H1 (cell line): ENCODE results near the gene CELF5. TPM values are rescaled to one million over a fixed set of nuclear protein-coding genes. Genes with fewer than 3 reads are reported as not detected.

Experiments used
- CTCF ChIA-PET: fragments of 300-600 bp; sonication (Branson Sonifier 250); formaldehyde crosslinking; loops from one replicate; lab custom pipeline; 2021; ENCODE audit not compliant: partially characterized antibody; lab: Charles Lee
- POLR2A ChIA-PET: fragments of 300-600 bp; sonication (Branson Sonifier 250); formaldehyde crosslinking; loops from one replicate; lab custom pipeline; 2021; ENCODE audit warnings: inconsistent platforms; ENCODE audit not compliant: partially characterized antibody; lab: Charles Lee
- DNase-seq, 2 experiments: peaks; one replicate each; pipeline versions ENCODE4 v3.0.0 to v3.0.0-alpha.2; 2010 to 2022; ENCODE audit warnings: low spot score in 2 of 2, low read depth in 1 of 2, mixed read lengths in 1 of 2
- FAIRE-seq: peaks from 2 replicates; lab custom pipeline; 2011; peaks lifted over from hg19 to GRCh38; lab: Jason Lieb, UNC
- H2AFZ ChIP-seq: 2 replicates; pipeline ENCODE4 v1.8.1; 2012; ENCODE audit warnings: low read length, inconsistent platforms
- H2AK5ac ChIP-seq: 2 replicates; pipeline ENCODE4 v1.6.1; 2013; ENCODE audit warnings: low read depth, low read length
- H2BK120ac ChIP-seq: replicated peaks from 2 replicates; pipeline ENCODE3; 2013; ENCODE audit warnings: low read depth, low read length, inconsistent platforms
- H2BK12ac ChIP-seq: 2 replicates; pipeline ENCODE4 v1.6.1; 2013; ENCODE audit warnings: low read depth, low read length
- H2BK15ac ChIP-seq: 2 replicates; pipeline ENCODE4 v1.6.1; 2013; ENCODE audit warnings: low read length
- H2BK20ac ChIP-seq: 2 replicates; pipeline ENCODE4 v1.6.1; 2013; ENCODE audit warnings: low read length
- H2BK5ac ChIP-seq: 2 replicates; pipeline ENCODE4 v1.6.1; 2013; ENCODE audit warnings: low read depth, low read length
- H3K14ac ChIP-seq: 2 replicates; pipeline ENCODE4 v1.6.1; 2013; ENCODE audit warnings: inconsistent platforms; ENCODE audit not compliant: insufficient read length
- H3K18ac ChIP-seq: 2 replicates; pipeline ENCODE4 v1.6.1; 2013; ENCODE audit warnings: low read length; ENCODE audit errors: extremely low read depth
- H3K23ac ChIP-seq: 2 replicates; pipeline ENCODE4 v1.6.1; 2013; ENCODE audit warnings: inconsistent platforms; ENCODE audit not compliant: insufficient read length
- H3K23me2 ChIP-seq: 2 replicates; pipeline ENCODE4 v1.6.1; 2013; ENCODE audit warnings: low read depth, low read length
- H3K27ac ChIP-seq: 2 replicates; pipeline ENCODE4 v1.6.1; 2011; ENCODE audit warnings: low read depth, low read length, inconsistent platforms
- H3K27me3 ChIP-seq, 4 experiments: replicated peaks in 1 of 4; 1 replicate in 1 of 4; 2 replicates in 3 of 4; pipeline versions ENCODE4 v1.6.1 to v1.8.1; 2011 to 2013; ENCODE audit warnings: low read length in 3 of 4, mild to moderate bottlenecking in 3 of 4, inconsistent platforms in 2 of 4, mixed read lengths in 2 of 4, moderate library complexity in 1 of 4; ENCODE audit not compliant: control insufficient read depth in 3 of 4, insufficient read depth in 3 of 4; ENCODE audit errors: extremely low read depth in 1 of 4
- H3K36me3 ChIP-seq, 4 experiments: 2 replicates each; pipeline versions ENCODE4 v1.6.1 to v1.8.1; 2011 to 2013; ENCODE audit warnings: mild to moderate bottlenecking in 4 of 4, low read length in 3 of 4, moderate library complexity in 2 of 4, control low read depth in 1 of 4, inconsistent platforms in 1 of 4; ENCODE audit not compliant: insufficient read depth in 4 of 4, control insufficient read depth in 2 of 4
- H3K4ac ChIP-seq: replicated peaks from 2 replicates; pipeline ENCODE3; 2013; ENCODE audit warnings: low read length, low read depth, mixed read lengths, inconsistent platforms; ENCODE audit not compliant: insufficient read length
- H3K4me1 ChIP-seq, 4 experiments: replicated peaks in 1 of 4; 1 replicate in 1 of 4; 2 replicates in 3 of 4; pipeline versions ENCODE4 v1.6.1 to v1.8.1; 2011 to 2013; ENCODE audit warnings: low read length in 3 of 4, inconsistent platforms in 2 of 4, mixed read lengths in 1 of 4; ENCODE audit not compliant: insufficient read depth in 4 of 4, control insufficient read depth in 3 of 4
- H3K4me2 ChIP-seq, 2 experiments: 2 replicates each; pipeline versions ENCODE4 v1.6.1 to v1.8.1; 2011 to 2013; ENCODE audit warnings: low read depth in 2 of 2, low read length in 2 of 2, control low read depth in 1 of 2, inconsistent platforms in 1 of 2, mild to moderate bottlenecking in 1 of 2; ENCODE audit not compliant: insufficient read depth in 1 of 2
- H3K4me3 ChIP-seq, 4 experiments: fragments of 200-600, 300-600 bp in 1 of 4; sonication (generic), shearing (Covaris generic), sonication (Bioruptor Twin) in 1 of 4; 2 replicates each; pipeline versions ENCODE4 v1.5.1 to v1.8.1; 2011 to 2016; ENCODE audit warnings: low read length in 4 of 4, low read depth in 3 of 4, control low read depth in 2 of 4, inconsistent platforms in 2 of 4, mild to moderate bottlenecking in 2 of 4, mixed read lengths in 1 of 4, moderate library complexity in 1 of 4; ENCODE audit not compliant: insufficient read depth in 2 of 4; ENCODE audit errors: extremely low read depth in 1 of 4
- H3K56ac ChIP-seq: replicated peaks from 2 replicates; pipeline ENCODE3; 2013; ENCODE audit warnings: low read depth, mild to moderate bottlenecking, mixed read lengths, low read length, inconsistent platforms; ENCODE audit not compliant: insufficient read length
- H3K79me1 ChIP-seq: 2 replicates; pipeline ENCODE4 v1.6.1; 2013; ENCODE audit warnings: low read depth, low read length, control low read depth
- H3K79me2 ChIP-seq, 2 experiments: 2 replicates each; pipeline versions ENCODE4 v1.6.1 to v1.8.1; 2012 to 2013; ENCODE audit warnings: low read length in 2 of 2, mild to moderate bottlenecking in 2 of 2, inconsistent platforms in 1 of 2; ENCODE audit not compliant: insufficient read depth in 2 of 2, control insufficient read depth in 1 of 2
- H3K9ac ChIP-seq, 4 experiments: replicated peaks in 1 of 4; 1 replicate in 1 of 4; 2 replicates in 3 of 4; pipeline versions ENCODE4 v1.6.1 to v1.8.1; 2011 to 2013; ENCODE audit warnings: low read depth in 3 of 4, low read length in 3 of 4, control low read depth in 2 of 4, mild to moderate bottlenecking in 2 of 4, moderate library complexity in 2 of 4, inconsistent platforms in 1 of 4; ENCODE audit errors: extremely low read depth in 1 of 4
- H3K9me3 ChIP-seq, 2 experiments: 2 replicates each; pipeline versions ENCODE4 v1.6.1 to v1.8.1; 2012 to 2013; ENCODE audit warnings: mild to moderate bottlenecking in 2 of 2, moderate library complexity in 2 of 2, control low read depth in 1 of 2, inconsistent platforms in 1 of 2, low read depth in 1 of 2, low read length in 1 of 2, mixed read lengths in 1 of 2; ENCODE audit not compliant: insufficient read depth in 2 of 2
- H4K20me1 ChIP-seq, 2 experiments: replicated peaks in 1 of 2; 2 replicates each; pipeline versions ENCODE3 to v1.8.1; 2011 to 2013; ENCODE audit warnings: inconsistent platforms in 2 of 2, low read length in 2 of 2, mild to moderate bottlenecking in 1 of 2; ENCODE audit not compliant: insufficient read depth in 2 of 2, control insufficient read depth in 1 of 2
- H4K5ac ChIP-seq: 2 replicates; pipeline ENCODE4 v1.6.1; 2013; ENCODE audit warnings: low read length, low read depth, mixed read lengths, inconsistent platforms; ENCODE audit not compliant: insufficient read length
- H4K8ac ChIP-seq: 2 replicates; pipeline ENCODE4 v1.8.0; 2013; ENCODE audit warnings: mild to moderate bottlenecking, moderate library complexity, low read length, inconsistent platforms; ENCODE audit not compliant: insufficient read depth; ENCODE audit errors: extremely low read depth
- H4K91ac ChIP-seq: replicated peaks from 2 replicates; pipeline ENCODE3; 2013; ENCODE audit warnings: low read length, mixed read lengths, inconsistent platforms; ENCODE audit not compliant: insufficient read length
- CBX5 ChIP-seq: fragments of 300-800, 300-1000 bp; sonication (generic); IDR thresholded peaks from 2 replicates; pipeline ENCODE4 v1.7.1; 2016; ENCODE audit warnings: antibody characterized with exemption, low read length, low read depth
- EGR1 ChIP-seq: IDR thresholded peaks from 2 replicates; pipeline ENCODE4 v1.6.1; 2011; ENCODE audit warnings: low read depth, low read length, borderline replicate concordance
- FOSL1 ChIP-seq: IDR thresholded peaks from 2 replicates; pipeline ENCODE4 v1.6.1; 2011; ENCODE audit warnings: mild to moderate bottlenecking, low read depth, low read length, moderate library complexity; ENCODE audit not compliant: insufficient read depth
- POLR2AphosphoS5 ChIP-seq: IDR thresholded peaks from 2 replicates; pipeline ENCODE4 v1.6.1; 2011; ENCODE audit warnings: low read depth, low read length
- RAD21 ChIP-seq, 2 experiments: IDR thresholded peaks in 1 of 2; conservative IDR thresholded peaks in 1 of 2; 2 replicates each; pipeline ENCODE4 v1.6.1; 2011; ENCODE audit warnings: low read depth in 2 of 2, low read length in 2 of 2, improper control_type of control experiment in 1 of 2, inconsistent platforms in 1 of 2, mild to moderate bottlenecking in 1 of 2, moderate library complexity in 1 of 2
- SIN3A ChIP-seq, 2 experiments: IDR thresholded peaks in 1 of 2; conservative IDR thresholded peaks in 1 of 2; 2 replicates each; pipeline ENCODE4 v1.6.1; 2011 to 2012; ENCODE audit warnings: low read length in 2 of 2, improper control_type of control experiment in 1 of 2, low read depth in 1 of 2, mild to moderate bottlenecking in 1 of 2
- SP1 ChIP-seq: IDR thresholded peaks from 2 replicates; pipeline ENCODE4 v1.6.1; 2011; ENCODE audit warnings: low read depth, low read length
- SP4 ChIP-seq: IDR thresholded peaks from 2 replicates; pipeline ENCODE4 v1.6.1; 2012; ENCODE audit warnings: low read length, inconsistent platforms
- SRF ChIP-seq: IDR thresholded peaks from 2 replicates; pipeline ENCODE4 v1.6.1; 2011; ENCODE audit warnings: mild to moderate bottlenecking, low read depth, low read length, moderate library complexity
- WGBS, 2 experiments: shearing (Covaris generic) in 1 of 2; methylation state at CpG; one replicate each; pipeline versions ENCODE4 v1.1.6 to v1.1.7; 2013 to 2015; ENCODE audit warnings: low lambda C conversion rate in 2 of 2, mixed read lengths in 2 of 2, inconsistent platforms in 1 of 2, low coverage in 1 of 2, missing lambda C conversion rate in 1 of 2; ENCODE audit not compliant: insufficient replicate concordance in 2 of 2, insufficient coverage in 1 of 2, insufficient read length in 1 of 2; ENCODE audit errors: extremely low coverage in 1 of 2, missing lambda C conversion rate in 1 of 2; 5-methylcytosine and 5-hydroxymethylcytosine counted together
- polyA plus RNA-seq, 7 experiments: library from polyadenylated mRNA; depleted of rRNA in 3 of 7; stranded (reverse) in 5 of 7; unstranded in 2 of 7; fragments of >200 nt in 5 of 7; fragments of 200-250 nt in 2 of 7; gene quantifications; 1 replicate in 5 of 7; 2 replicates in 1 of 7; 4 replicates in 1 of 7; pipeline versions ENCODE4 v1.2.1 to v1.2.3, GENCODE V29; 2011 to 2013; ENCODE audit warnings: missing spikeins in 2 of 7, mixed read lengths in 2 of 7
- total RNA-seq: library from RNA; stranded (reverse); fragmentation: NEBNext Ultra II Directional; extraction: Animal tissue kit (Norgen Biotek cat#: 25700); gene quantifications from 2 replicates; pipeline ENCODE4 v1.2.1, GENCODE V29; 2021
- TF ChIP-seq, protein P1 (sequence below), 3 experiments: IDR thresholded peaks; 1 replicate in 2 of 3; 2 replicates in 1 of 3; pipeline versions ENCODE4 v1.5.1 to v1.6.1; 2011; ENCODE audit warnings: low read length in 3 of 3, mild to moderate bottlenecking in 3 of 3, inconsistent platforms in 2 of 3, low read depth in 1 of 3, moderate library complexity in 1 of 3; ENCODE audit not compliant: insufficient read depth in 1 of 3; ENCODE audit errors: control extremely low read depth in 1 of 3
- TF ChIP-seq, protein P2 (sequence below): IDR thresholded peaks from 2 replicates; pipeline ENCODE4 v1.6.1; 2012; ENCODE audit warnings: inconsistent platforms

CELF5 gene
- total and polyA plus RNA-seq, 2 of the 8 experiments (the other 6 are each of a cell fraction or from before 2014, with no cell fraction given): 9.8 to 15.0 TPM

DNA sequence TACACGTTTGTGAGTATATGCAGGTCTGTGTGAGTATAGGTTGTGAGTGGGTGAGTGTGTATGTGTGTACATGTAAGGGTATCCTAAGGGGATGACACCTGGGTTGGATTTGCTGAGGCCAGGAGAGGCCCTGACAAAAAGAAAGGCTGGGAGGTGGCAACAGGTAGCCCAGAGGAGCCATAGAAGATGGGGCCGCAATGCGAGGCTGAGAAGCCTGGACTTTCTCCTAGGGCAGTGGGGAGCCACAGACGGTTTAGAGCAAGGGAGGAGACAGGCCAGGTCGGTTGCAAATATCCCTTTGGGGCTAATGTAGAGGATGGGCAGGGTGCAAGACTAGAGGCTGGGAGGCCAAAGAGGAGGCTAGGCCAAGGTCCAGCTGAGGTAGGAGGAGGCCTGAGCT is 54.3 kb downstream of the CELF5 start:
- H3K36me3 ChIP-seq: peaks cover 0 to 3% (median 0%) of the 10 kb centered on the region in 4 experiments; a peak in 1 of 8 replicates
- H4K91ac ChIP-seq: no peak overlapping the region
- no peak for FAIRE-seq
- H3K27me3 ChIP-seq: no peaks in the 10 kb centered on the region; a peak in 1 of 7 replicates
- H3K79me1 ChIP-seq: no peaks in the 10 kb centered on the region
- no peaks in the 10 kb centered on the region for H3K79me2 ChIP-seq
- CTCF ChIA-PET: no interaction called here
- H3K56ac ChIP-seq: no peak overlapping the region
- no peak overlapping the region for H2AK5ac ChIP-seq
- no peak overlapping the region for H3K9ac ChIP-seq
- H2BK15ac ChIP-seq: 0 out of 2 replicates have a peak overlapping the region, but pooled peaks have one; percentile 40
- no peak overlapping the region for H4K8ac ChIP-seq
- H3K18ac ChIP-seq: no peak overlapping the region
- H3K4ac ChIP-seq: no peak overlapping the region
- H3K4me1 ChIP-seq: peaks cover 2 to 10% (median 5%) of the 10 kb centered on the region in 4 experiments; a peak in 6 of 7 replicates
- H2BK5ac ChIP-seq: peak overlapping the region; percentile 3; the same call in 1 of the 2 replicates
- no peak overlapping the region for H3K4me3 ChIP-seq
- H3K4me2 ChIP-seq: no peak overlapping the region
- H4K20me1 ChIP-seq: peaks cover 0 to 14% of the 10 kb centered on the region in 2 experiments
- H3K14ac ChIP-seq: no peak overlapping the region
- POLR2A ChIA-PET: interaction anchor here (0.6 kb wide), 1 partner anchor 260 kb away, joined by 3 read pairs; the partner anchor contains the start of gene TEKTIP1
- no peak overlapping the region for H3K27ac ChIP-seq
- H2AFZ ChIP-seq: no peak overlapping the region
- DNase-seq: no peak
- no peak overlapping the region for H2BK12ac ChIP-seq
- H3K9me3 ChIP-seq: no peaks in the 10 kb centered on the region
- H4K5ac ChIP-seq: no peak overlapping the region
- no peak overlapping the region for H2BK120ac ChIP-seq
- H2BK20ac ChIP-seq: no peak overlapping the region
- no peak overlapping the region for H3K23ac ChIP-seq
- peaks cover 3% of the 10 kb centered on the region; the same call in 1 of the 2 replicates for H3K23me2 ChIP-seq
- WGBS, 2 experiments: 94% methylated on average over 5 of the region's 5 CpGs; no CpG with 5 or more reads in 1 of the 2 experiments
- TF ChIP-seq CBX5: no peak
- TF ChIP-seq SRF: no peak
- TF ChIP-seq POLR2AphosphoS5: no peak
- no peak for TF ChIP-seq EGR1
- no peak for TF ChIP-seq RAD21 (IDR thresholded peaks at IDR 0.05 in 1 of 2, conservative IDR thresholded peaks at IDR 0.05 in 1 of 2; ENCODE audit: low read depth in 2 of 2, low read length in 2 of 2)
- no peak for TF ChIP-seq SP1
- TF ChIP-seq SIN3A (conservative IDR thresholded peaks at IDR 0.05 in 1 of 2, IDR thresholded peaks at IDR 0.05 in 1 of 2; ENCODE audit: low read depth in 1 of 2, low read length in 2 of 2): no peak
- no peak for TF ChIP-seq SP4
- no peak for TF ChIP-seq FOSL1
- TF ChIP-seq, protein P1, sequence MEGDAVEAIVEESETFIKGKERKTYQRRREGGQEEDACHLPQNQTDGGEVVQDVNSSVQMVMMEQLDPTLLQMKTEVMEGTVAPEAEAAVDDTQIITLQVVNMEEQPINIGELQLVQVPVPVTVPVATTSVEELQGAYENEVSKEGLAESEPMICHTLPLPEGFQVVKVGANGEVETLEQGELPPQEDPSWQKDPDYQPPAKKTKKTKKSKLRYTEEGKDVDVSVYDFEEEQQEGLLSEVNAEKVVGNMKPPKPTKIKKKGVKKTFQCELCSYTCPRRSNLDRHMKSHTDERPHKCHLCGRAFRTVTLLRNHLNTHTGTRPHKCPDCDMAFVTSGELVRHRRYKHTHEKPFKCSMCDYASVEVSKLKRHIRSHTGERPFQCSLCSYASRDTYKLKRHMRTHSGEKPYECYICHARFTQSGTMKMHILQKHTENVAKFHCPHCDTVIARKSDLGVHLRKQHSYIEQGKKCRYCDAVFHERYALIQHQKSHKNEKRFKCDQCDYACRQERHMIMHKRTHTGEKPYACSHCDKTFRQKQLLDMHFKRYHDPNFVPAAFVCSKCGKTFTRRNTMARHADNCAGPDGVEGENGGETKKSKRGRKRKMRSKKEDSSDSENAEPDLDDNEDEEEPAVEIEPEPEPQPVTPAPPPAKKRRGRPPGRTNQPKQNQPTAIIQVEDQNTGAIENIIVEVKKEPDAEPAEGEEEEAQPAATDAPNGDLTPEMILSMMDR (IDR thresholded peaks at IDR 0.05; ENCODE audit: control extremely low read depth in 1 of 3, insufficient read depth in 1 of 3, low read depth in 1 of 3, low read length in 3 of 3): no peak
- TF ChIP-seq, protein P2, sequence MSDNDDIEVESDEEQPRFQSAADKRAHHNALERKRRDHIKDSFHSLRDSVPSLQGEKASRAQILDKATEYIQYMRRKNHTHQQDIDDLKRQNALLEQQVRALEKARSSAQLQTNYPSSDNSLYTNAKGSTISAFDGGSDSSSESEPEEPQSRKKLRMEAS: no peak
